22Rv1 (cell line): ENCODE data around the gene INAFM2.

Experiments used
- ZFX ChIP-seq: fragments of 450-650 bp; IDR thresholded peaks from 2 replicates; pipeline ENCODE4 v1.6.1; 2017; ENCODE audit warnings: antibody characterized with exemption, borderline replicate concordance
- TF ChIP-seq, protein P1 (sequence below): fragments of 450-650 bp; IDR thresholded peaks from 2 replicates; pipeline ENCODE4 v1.5.1; 2017; ENCODE audit warnings: mild to moderate bottlenecking

DNA sequence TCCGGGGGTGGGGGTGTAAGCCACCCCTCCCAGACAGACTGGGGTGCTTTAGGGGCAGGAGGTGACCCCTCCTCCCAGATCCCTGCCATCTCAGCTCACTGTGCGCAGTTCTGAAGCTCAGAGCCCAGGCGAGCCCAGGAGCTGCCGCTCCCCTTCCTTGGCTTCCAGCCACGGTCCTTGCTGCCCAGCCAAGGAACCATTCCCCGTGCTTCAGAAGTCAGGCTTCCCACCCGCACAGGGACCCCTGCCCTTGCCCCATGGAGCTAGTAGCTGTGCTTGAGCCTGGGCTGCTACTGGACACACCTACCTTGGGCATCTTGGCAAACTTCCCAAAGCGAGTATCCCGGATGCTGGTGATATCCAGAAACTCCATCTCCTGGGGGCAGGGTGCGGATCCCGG lies 20.5 kb upstream of the INAFM2 start:
- TF ChIP-seq, protein P1, sequence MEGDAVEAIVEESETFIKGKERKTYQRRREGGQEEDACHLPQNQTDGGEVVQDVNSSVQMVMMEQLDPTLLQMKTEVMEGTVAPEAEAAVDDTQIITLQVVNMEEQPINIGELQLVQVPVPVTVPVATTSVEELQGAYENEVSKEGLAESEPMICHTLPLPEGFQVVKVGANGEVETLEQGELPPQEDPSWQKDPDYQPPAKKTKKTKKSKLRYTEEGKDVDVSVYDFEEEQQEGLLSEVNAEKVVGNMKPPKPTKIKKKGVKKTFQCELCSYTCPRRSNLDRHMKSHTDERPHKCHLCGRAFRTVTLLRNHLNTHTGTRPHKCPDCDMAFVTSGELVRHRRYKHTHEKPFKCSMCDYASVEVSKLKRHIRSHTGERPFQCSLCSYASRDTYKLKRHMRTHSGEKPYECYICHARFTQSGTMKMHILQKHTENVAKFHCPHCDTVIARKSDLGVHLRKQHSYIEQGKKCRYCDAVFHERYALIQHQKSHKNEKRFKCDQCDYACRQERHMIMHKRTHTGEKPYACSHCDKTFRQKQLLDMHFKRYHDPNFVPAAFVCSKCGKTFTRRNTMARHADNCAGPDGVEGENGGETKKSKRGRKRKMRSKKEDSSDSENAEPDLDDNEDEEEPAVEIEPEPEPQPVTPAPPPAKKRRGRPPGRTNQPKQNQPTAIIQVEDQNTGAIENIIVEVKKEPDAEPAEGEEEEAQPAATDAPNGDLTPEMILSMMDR: no peak
- TF ChIP-seq ZFX: no peak
